Gastroesophageal sphincter (tissue), 4 donors: Measurements from ENCODE around the gene TRIM67. TPM values are rescaled to one million over a fixed set of nuclear protein-coding genes. Genes with fewer than 3 reads are reported as not detected.

Experiments
- ATAC-seq: fragments of 150-250 bp; one replicate; pipeline ENCODE4 v1.9.1; 2016; ENCODE audit warnings: mild to moderate bottlenecking, moderate library complexity
- H3K27ac ChIP-seq, 4 donors: fragments of 200-600 bp; sonication (generic) in 3 of 4; 1 replicate in 3 of 4; 2 replicates in 1 of 4; pipeline ENCODE4 v1.5.1; 2016 to 2019
- H3K27me3 ChIP-seq: fragments of 200-600 bp; sonication (generic); one replicate; pipeline ENCODE4 v1.5.1; 2019
- H3K36me3 ChIP-seq, 2 donors: fragments of 200-600 bp; sonication (generic); one replicate each; pipeline ENCODE4 v1.5.1; 2019; ENCODE audit warnings: control low read depth in 1 of 2
- H3K4me1 ChIP-seq, 3 donors: fragments of 200-600 bp; sonication (generic); 1 replicate in 2 of 3; 2 replicates in 1 of 3; pipeline ENCODE4 v1.5.1; 2016 to 2019; ENCODE audit warnings: control low read depth in 2 of 3
- H3K4me3 ChIP-seq, 2 donors: fragments of 200-600 bp; sonication (generic); one replicate each; pipeline ENCODE4 v1.5.1; 2019; ENCODE audit warnings: mild to moderate bottlenecking in 1 of 2, moderate library complexity in 1 of 2
- H3K9me3 ChIP-seq, 3 donors: fragments of 200-600 bp; sonication (generic); one replicate each; pipeline ENCODE4 v1.5.1; 2017 to 2019; ENCODE audit warnings: control low read depth in 2 of 3
- EP300 ChIP-seq: sonication (generic); formaldehyde crosslinking; IDR thresholded peaks from one replicate; pipeline ENCODE4 v1.6.1; 2017; ENCODE audit warnings: antibody characterized with exemption, mild to moderate bottlenecking
- POLR2A ChIP-seq, 2 donors: fragments of 450-650 bp; IDR thresholded peaks; one replicate each; pipeline ENCODE4 v1.6.1; 2017; ENCODE audit warnings: antibody characterized with exemption in 2 of 2, mild to moderate bottlenecking in 2 of 2, moderate library complexity in 1 of 2
- POLR2AphosphoS5 ChIP-seq: sonication (generic); formaldehyde crosslinking; IDR thresholded peaks from one replicate; pipeline ENCODE4 v1.6.1; 2017; ENCODE audit warnings: antibody characterized with exemption
- WGBS, 2 donors: methylation state at CpG; one replicate each; pipeline ENCODE4 v1.1.5; 2018; ENCODE audit warnings: low coverage in 1 of 2; 5-methylcytosine and 5-hydroxymethylcytosine counted together
- total RNA-seq, 4 donors: library from RNA; depleted of rRNA; stranded (reverse); fragments of >200 nt; gene quantifications; one replicate each; pipeline ENCODE4 v1.1.0, GENCODE V29; 2016
- TF ChIP-seq, protein P1 (sequence below), 4 experiments: fragments of 200-600 bp in 2 of 4; fragments of 450-650 bp in 2 of 4; sonication (generic) in 1 of 4; IDR thresholded peaks; one replicate each; pipeline ENCODE4 v1.5.1; 2017 to 2019; ENCODE audit warnings: antibody characterized with exemption in 4 of 4, mild to moderate bottlenecking in 2 of 4, moderate library complexity in 2 of 4

Gene TRIM67
- total RNA-seq, 4 donors from 2014 or later, result 0.04 to 0.13 TPM; not detected in 2

DNA sequence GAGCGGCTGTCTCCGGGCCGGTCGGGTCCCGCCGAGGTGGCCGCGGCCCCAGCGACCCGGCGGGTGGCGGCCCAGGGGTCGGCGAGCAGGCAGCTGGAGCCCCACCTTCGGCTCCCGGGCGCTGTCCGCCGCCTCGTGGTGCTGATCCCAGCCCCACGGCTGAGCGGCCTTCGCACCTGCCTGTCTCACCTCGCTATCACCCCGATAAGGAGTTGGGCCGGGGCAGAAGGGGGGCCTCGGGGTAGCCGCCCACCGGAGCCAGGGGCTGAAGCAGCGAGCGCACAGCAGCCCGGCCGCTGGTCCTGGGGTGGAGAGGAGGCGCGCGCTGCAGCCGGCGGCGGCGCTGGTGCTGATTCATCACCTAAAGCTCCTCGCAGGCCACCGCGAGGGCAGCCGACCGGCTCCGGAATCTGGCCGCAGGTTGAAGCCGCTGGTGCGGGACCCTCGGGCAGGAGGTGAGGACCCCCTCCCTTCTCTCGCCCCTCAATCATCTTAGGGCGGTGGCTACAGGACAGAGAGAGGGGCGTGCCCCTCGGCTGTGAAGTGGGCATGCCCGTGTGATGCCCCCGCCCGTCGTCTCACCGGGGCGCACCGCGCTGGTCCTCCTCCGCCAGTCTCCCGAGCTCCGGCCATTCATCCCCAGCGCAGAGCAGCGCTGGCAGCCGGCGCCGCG lies 575 bp downstream of the TRIM67 start:
- TF ChIP-seq POLR2AphosphoS5 (no peak), POLR2A (IDR thresholded peaks at IDR 0.05) (no peak), EP300 (no peak)
- TF ChIP-seq, protein P1, sequence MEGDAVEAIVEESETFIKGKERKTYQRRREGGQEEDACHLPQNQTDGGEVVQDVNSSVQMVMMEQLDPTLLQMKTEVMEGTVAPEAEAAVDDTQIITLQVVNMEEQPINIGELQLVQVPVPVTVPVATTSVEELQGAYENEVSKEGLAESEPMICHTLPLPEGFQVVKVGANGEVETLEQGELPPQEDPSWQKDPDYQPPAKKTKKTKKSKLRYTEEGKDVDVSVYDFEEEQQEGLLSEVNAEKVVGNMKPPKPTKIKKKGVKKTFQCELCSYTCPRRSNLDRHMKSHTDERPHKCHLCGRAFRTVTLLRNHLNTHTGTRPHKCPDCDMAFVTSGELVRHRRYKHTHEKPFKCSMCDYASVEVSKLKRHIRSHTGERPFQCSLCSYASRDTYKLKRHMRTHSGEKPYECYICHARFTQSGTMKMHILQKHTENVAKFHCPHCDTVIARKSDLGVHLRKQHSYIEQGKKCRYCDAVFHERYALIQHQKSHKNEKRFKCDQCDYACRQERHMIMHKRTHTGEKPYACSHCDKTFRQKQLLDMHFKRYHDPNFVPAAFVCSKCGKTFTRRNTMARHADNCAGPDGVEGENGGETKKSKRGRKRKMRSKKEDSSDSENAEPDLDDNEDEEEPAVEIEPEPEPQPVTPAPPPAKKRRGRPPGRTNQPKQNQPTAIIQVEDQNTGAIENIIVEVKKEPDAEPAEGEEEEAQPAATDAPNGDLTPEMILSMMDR (IDR thresholded peaks at IDR 0.05), result no peak
- Histone ChIP-seq H3K27me3 (peaks cover 89% of the 10 kb centered on the region), H3K4me3 (peak overlapping the region in 1 of 2 donors; percentile 44), H3K4me1 (peaks cover 0 to 32% (median 21%) of the 10 kb centered on the region in 3 donors), H3K9me3 (no peaks in the 10 kb centered on the region), H3K27ac (no peak overlapping the region), H3K36me3 (no peaks in the 10 kb centered on the region)
- ATAC-seq, result peak; percentile 71
- WGBS, 2 donors, result no CpG with 5 or more reads among the region's 71 CpGs

GRCh38 chr1:231162970-231163829 lies 1.3 kb downstream of the TRIM67 start:
- no peak for ATAC-seq
- TF ChIP-seq POLR2A (IDR thresholded peaks at IDR 0.05), result no peak
- TF ChIP-seq EP300, result no peak
- TF ChIP-seq, protein P1 (IDR thresholded peaks at IDR 0.05), result no peak
- TF ChIP-seq POLR2AphosphoS5, result no peak
- Histone ChIP-seq H3K4me1 (peaks cover 0 to 32% (median 21%) of the 10 kb centered on the region in 3 donors), H3K36me3 (no peaks in the 10 kb centered on the region), H3K27me3 (peaks cover 89% of the 10 kb centered on the region), H3K27ac (no peak overlapping the region), H3K9me3 (no peaks in the 10 kb centered on the region), H3K4me3 (peak overlapping the region in 1 of 2 donors; percentile 44)
- WGBS, 2 donors, result 9% methylated on average over 17 of the region's 97 CpGs; no CpG with 5 or more reads in 1 of the 2 donors

DNA sequence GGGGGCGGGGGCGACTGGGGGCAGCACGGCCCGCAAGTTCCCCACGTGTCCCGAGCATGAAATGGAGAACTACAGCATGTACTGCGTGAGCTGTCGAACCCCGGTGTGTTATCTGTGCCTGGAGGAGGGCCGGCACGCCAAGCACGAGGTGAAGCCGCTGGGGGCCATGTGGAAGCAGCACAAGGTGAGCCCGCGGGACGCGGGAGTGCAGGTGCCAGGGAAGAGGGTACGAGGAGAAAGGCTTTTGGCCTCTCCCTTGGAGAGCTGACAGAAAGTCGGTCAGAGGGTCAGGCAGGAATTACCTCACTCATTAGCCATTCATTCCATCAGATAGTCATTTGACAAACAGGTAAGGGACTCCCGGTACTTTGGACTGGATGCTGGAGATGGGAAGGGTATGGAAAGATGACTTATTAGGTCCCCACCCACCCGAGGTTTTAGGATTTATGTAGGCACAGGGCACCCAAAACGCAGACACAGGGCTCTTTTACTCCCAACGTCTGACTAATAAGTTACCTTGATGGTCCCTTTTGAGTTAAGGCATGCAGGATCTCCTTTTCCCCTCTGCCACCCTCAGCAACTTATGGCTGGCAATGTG lies 2.1 kb downstream of the TRIM67 start:
- Histone ChIP-seq H3K9me3 (no peaks in the 10 kb centered on the region), H3K4me3 (no peak overlapping the region), H3K27me3 (peaks cover 87% of the 10 kb centered on the region), H3K27ac (no peak overlapping the region), H3K4me1 (peaks cover 0 to 32% (median 21%) of the 10 kb centered on the region in 3 donors), H3K36me3 (no peaks in the 10 kb centered on the region)
- no peak for ATAC-seq
- 34 to 36% methylated on average over 10 to 11 of the region's 23 CpGs for WGBS, 2 donors
- TF ChIP-seq, protein P1 (IDR thresholded peaks at IDR 0.05), result no peak
- TF ChIP-seq EP300 (no peak), POLR2A (IDR thresholded peaks at IDR 0.05) (no peak), POLR2AphosphoS5 (no peak)

DNA sequence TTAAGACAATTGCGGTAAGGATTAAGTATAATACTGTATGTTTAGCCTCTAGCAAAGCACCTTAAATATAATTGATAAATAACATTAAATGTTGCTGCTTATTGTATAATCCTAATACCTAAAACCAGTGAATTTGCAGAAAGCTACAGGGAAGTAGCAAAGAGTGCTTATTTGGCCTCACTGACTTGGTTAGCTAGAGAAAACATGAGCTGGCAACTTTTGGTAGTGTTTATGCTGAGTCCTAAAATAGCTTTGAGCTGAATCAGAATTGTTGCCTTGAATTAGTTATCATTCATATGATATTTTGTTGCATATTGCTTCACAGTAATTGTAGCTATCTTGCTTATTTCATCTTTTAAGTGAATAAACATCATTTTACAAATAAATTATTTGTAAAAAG lies 3.5 kb downstream of the TRIM67 start:
- no peaks in the 10 kb centered on the region for H3K36me3 ChIP-seq
- H3K27ac ChIP-seq, result no peak overlapping the region
- H3K27me3 ChIP-seq, result peaks cover 85% of the 10 kb centered on the region
- peaks cover 0 to 32% (median 21%) of the 10 kb centered on the region in 3 donors for H3K4me1 ChIP-seq
- H3K9me3 ChIP-seq, result no peaks in the 10 kb centered on the region
- TF ChIP-seq EP300, result no peak
- no peak for TF ChIP-seq POLR2AphosphoS5
- no peak for TF ChIP-seq POLR2A (IDR thresholded peaks at IDR 0.05)
- TF ChIP-seq, protein P1 (IDR thresholded peaks at IDR 0.05), result no peak
- ATAC-seq, result no peak
- WGBS, 2 donors, result 95 to 100% methylated on average over 1 of the region's 1 CpG
- no peak overlapping the region for H3K4me3 ChIP-seq
